ENCODE data around the gene MAST2.

MAST2 gene

DNA sequence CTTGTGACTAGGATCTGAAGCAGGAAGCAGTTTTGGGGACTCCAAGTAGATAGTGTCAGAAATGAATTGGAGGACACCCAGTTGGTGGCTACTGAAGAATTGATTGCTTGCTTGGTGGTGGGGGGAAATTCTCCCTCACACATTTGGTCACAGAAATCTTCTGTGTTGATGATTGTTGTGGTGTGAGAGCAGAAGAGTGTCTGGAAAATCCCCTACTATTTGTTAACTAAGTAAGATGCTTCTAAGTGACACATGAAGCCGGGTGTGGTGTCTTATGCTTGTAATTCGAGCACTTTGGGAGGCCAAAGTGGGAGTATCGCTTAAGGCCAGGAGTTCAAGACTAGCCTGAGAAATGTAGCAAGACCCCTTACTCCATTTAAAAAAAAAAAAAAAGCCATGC lies 30.4 kb upstream of the MAST2 start:
- TF ChIP-seq CTCF (IDR thresholded peaks at IDR 0.05; ENCODE audit: low read length, missing control alignments) = no peak
- no peak overlapping the region for H3K4me3 ChIP-seq (replicated peaks; ENCODE audit: low read depth, low read length)
- no peak for DNase-seq (ENCODE audit: low read depth)

DNA sequence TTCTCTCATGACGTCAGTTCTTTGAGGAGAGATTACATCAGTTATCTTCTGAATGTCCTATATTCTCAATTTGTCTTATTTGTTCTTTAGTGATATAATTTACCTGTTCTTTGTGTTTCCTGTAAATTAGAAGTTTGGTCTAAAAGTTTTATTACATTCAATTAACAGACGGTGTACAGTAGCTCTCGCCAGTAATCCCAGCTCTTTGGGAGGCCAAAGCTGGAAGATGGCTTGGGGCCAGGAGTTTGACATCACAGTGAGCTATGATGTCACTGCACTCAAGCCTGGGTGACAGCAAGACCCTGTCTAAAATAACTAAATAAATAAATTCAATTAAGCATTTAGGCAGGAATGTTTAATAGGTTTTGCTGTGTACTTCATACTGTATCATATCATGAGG lies 27.6 kb upstream of the MAST2 start:
- DNase-seq (ENCODE audit: low read depth) = no peak
- H3K4me3 ChIP-seq (replicated peaks; ENCODE audit: low read depth, low read length) = no peak overlapping the region
- no peak for TF ChIP-seq CTCF (IDR thresholded peaks at IDR 0.05; ENCODE audit: low read length, missing control alignments)

GRCh38 chr1:45785583-45785982 lies 17.8 kb upstream of the MAST2 start:
- no peak for TF ChIP-seq CTCF (IDR thresholded peaks at IDR 0.05; ENCODE audit: low read length, missing control alignments)
- no peak overlapping the region for H3K4me3 ChIP-seq (replicated peaks; ENCODE audit: low read depth, low read length)
- DNase-seq (ENCODE audit: low read depth) = no peak

DNA sequence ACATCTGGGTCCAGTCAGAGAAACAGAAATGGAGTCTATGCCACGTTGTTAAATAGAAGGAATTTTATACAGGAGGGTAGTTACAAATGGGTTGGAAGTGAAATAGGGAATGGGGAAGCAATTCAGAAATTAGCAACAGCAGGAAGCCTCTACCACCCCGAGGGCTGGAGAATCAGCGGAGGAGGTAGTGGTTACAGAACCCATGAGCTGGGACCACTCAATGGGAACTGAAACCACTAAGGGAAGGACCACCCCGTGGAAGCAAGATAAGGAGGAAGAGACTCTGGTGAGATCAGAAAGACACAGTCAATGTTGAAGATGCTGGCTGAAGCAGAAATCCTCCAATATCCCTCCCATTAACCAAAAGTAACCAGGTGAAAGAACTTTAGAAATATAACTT lies 15.5 kb upstream of the MAST2 start:
- no peak overlapping the region for H3K4me3 ChIP-seq (replicated peaks; ENCODE audit: low read depth, low read length)
- no peak for TF ChIP-seq CTCF (IDR thresholded peaks at IDR 0.05; ENCODE audit: low read length, missing control alignments)
- DNase-seq (ENCODE audit: low read depth) = no peak

DNA sequence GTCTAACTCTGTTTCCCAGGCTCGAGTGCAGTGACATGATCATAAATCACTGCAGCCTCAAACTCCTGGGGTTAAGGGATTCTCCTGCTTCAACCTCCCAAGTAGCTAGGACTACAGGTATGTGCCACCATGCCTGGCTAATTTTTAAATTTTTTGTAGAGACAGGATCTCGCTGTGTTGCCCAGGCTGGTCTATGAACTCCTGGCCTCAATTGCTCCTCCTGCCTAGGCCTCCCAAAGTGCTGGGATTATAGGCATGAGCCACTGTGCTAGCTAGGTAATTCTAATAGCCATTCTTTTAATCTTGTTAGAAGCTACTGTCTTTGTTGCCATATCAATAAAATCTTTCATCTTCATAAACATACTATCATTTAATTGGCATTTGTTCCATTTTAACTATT lies 13.8 kb upstream of the MAST2 start:
- DNase-seq (ENCODE audit: low read depth) = no peak
- no peak for TF ChIP-seq CTCF (IDR thresholded peaks at IDR 0.05; ENCODE audit: low read length, missing control alignments)
- H3K4me3 ChIP-seq (replicated peaks; ENCODE audit: low read depth, low read length) = no peak overlapping the region

- TF ChIP-seq CTCF (IDR thresholded peaks at IDR 0.05; ENCODE audit: low read length, missing control alignments) = no peak
- DNase-seq (ENCODE audit: low read depth) = no peak
- no peak overlapping the region for H3K4me3 ChIP-seq (replicated peaks; ENCODE audit: low read depth, low read length)
Measured at GRCh38 chr1:45792744-45793143, 10.7 kb upstream of the MAST2 start.

DNA sequence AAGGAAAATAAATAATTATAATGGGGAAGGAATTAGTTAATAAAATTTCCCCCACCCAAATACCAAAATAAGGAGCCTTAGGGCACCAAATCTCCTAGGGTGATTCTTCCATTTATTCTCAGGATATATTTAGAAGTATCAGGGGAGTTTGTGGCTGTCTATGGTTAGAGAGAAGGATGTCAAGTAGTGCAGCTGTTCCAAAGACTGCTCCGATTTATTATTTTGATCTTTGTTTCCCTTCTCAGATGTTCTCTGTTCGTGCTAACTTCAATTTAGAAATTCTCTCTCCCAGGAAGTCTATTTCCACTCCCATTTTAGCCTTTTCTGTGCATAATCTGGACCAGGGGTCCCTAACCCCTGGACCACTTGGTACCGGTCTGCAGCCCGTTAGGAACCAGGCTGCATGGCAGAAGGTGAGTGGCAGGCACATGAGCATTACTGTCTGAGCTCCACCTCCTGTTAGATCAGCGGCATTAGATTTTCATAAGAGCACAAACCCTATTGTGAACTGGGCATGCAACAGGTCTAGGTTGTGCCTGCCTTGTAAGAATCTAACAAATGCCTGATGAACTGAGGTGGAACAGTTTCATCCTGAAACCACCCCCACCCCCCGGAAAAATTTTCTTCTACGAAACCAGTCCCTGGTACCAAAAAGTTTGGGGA lies 9.3 kb upstream of the MAST2 start:
- no peak overlapping the region for H3K4me3 ChIP-seq (replicated peaks; ENCODE audit: low read depth, low read length)
- TF ChIP-seq CTCF (IDR thresholded peaks at IDR 0.05; ENCODE audit: low read length, missing control alignments) = no peak
- no peak for DNase-seq (ENCODE audit: low read depth)
